GM10248 (cell line): ENCODE data around the gene EHBP1.

Experiments used
- CTCF ChIA-PET: fragments of 300-600 bp; sonication (Branson Sonifier 250); formaldehyde crosslinking; extraction: SDS; loops from one replicate; lab custom pipeline; 2021; ENCODE audit warnings: antibody characterized with exemption; lab: Yijun Ruan, JAX
- POLR2A ChIA-PET: fragments of 350-650 bp; sonication (Branson Sonifier 250); formaldehyde crosslinking; extraction: SDS; loops from one replicate; lab custom pipeline; 2020; ENCODE audit warnings: antibody characterized with exemption; lab: Yijun Ruan, JAX
- DNase-seq: peaks from one replicate; pipeline ENCODE4 v3.0.0; 2012; ENCODE audit errors: extremely low spot score
- TF ChIP-seq, protein P1 (sequence below): IDR thresholded peaks from 2 replicates; pipeline ENCODE4 v1.5.1; 2012; ENCODE audit warnings: mild to moderate bottlenecking, low read depth; ENCODE audit errors: extremely low read depth, missing control alignments, control extremely low read depth

The EHBP1 gene

DNA sequence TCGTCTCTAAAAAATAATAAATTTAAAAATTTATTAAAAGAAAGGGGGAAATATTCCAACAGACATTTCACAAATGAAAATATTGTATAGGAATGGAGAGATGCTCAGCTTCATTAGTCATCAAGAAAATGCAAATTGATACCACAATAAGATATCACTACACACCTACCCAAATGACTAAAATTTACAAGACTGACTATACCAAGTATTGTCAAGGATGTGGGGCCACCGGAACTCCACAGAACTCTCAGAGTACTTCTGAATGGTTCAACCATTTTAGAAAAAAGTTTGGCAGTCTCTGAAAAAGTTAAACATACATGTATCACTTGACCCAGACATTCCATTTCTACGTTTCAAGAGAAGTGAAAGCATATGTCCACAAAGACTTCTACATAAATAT lies 163.4 kb downstream of the EHBP1 start:
- no peak for DNase-seq
- ChIA-PET CTCF (interaction anchor here (1.3 kb wide), 1 partner anchor 90 kb away, joined by 3 read pairs; no protein-coding TSS in a partner anchor), POLR2A (no interaction called here)
- TF ChIP-seq, protein P1, sequence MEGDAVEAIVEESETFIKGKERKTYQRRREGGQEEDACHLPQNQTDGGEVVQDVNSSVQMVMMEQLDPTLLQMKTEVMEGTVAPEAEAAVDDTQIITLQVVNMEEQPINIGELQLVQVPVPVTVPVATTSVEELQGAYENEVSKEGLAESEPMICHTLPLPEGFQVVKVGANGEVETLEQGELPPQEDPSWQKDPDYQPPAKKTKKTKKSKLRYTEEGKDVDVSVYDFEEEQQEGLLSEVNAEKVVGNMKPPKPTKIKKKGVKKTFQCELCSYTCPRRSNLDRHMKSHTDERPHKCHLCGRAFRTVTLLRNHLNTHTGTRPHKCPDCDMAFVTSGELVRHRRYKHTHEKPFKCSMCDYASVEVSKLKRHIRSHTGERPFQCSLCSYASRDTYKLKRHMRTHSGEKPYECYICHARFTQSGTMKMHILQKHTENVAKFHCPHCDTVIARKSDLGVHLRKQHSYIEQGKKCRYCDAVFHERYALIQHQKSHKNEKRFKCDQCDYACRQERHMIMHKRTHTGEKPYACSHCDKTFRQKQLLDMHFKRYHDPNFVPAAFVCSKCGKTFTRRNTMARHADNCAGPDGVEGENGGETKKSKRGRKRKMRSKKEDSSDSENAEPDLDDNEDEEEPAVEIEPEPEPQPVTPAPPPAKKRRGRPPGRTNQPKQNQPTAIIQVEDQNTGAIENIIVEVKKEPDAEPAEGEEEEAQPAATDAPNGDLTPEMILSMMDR: no peak

DNA sequence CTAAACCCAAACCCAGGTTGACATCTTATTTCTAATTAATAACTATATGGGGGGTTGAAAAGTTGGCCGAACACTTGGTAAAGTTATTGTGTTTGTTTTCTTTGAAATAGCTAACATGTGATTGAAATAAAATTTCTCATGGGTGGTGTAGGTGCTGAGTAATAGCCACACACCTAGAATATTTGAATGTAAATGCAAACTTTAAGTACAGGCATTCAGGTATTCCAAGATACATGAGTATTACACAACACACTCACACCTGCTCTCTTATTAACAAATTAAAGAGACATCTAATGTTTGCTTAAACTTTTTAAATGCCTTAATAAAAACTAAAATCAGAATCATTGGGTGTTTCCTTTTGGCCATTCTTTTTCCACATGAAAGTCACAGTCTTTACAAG lies 165.5 kb downstream of the EHBP1 start:
- POLR2A ChIA-PET: no interaction called here

DNA sequence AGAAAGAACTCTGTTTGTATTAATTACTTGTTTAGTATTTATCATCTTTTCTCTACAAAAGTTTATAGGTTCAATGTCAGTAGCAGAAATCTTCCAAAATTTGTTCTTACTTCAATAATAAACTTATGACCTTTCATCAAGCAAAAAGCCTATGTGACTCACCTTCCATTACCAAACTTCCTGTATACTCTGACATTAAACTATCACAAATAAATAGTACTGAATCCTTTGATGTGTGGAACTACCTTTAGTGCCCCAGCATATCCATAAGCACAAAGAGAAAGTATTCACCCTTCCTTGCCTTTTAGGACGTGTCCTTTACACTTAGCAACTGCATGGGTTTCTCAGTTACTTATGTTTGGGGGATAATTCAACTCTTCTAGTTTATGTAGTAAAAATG lies 166.0 kb downstream of the EHBP1 start:
- ChIA-PET CTCF (no interaction called here), POLR2A (no interaction called here)
- TF ChIP-seq, protein P1: no peak
- no peak for DNase-seq

More for the DNA sequence above, 165.5 kb downstream of the EHBP1 start:
- TF ChIP-seq, protein P1: no peak
- DNase-seq: no peak
- CTCF ChIA-PET: no interaction called here

DNA sequence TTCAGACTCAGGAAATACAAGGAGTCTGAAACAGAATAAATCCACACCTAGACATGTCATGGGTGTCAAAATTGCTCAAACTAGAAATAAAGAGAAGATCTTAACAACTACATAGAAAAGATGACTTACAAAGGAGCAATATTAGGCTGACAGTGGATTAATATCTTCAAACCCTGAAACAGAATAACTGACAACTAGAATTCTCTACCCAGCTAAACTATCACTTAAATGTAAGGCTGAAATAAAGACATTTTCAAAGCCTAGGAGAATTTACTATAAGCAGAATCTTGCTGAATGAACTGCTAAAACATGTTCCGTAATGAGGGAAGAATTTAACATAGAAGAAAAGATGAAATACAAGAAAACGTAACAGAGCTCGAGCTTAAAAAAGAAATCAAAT lies 168.1 kb downstream of the EHBP1 start:
- ChIA-PET CTCF (interaction anchor here (1.5 kb wide), 1 partner anchor 13 kb away, joined by 3 read pairs; no protein-coding TSS in a partner anchor), POLR2A (no interaction called here)
- TF ChIP-seq, protein P1: no peak
- DNase-seq: no peak

DNA sequence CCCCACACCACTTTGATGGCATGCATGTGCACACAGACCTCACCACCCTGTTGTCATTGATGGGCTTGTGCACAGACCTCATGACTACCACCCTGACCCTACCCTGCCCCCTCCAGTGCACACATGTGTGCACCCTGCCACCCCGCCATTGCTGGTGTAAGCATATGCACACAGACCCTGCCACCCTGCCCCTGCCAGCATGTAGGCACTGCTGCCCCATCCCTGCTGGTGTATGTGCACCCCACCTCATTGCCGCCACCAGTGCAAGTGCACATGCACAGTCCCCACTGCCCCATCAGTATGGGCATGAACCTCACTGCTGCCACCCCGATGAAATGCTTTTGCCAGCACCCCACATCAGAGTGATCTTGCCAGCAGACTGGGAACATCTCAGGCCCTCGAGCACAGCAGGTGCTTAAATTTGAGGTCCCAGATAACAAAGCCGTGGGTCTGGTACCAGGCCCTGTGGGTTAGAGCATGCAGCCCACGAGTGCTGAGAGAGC lies 169.4 kb downstream of the EHBP1 start:
- CTCF ChIA-PET: interaction anchor here (1.5 kb wide), 1 partner anchor 11 kb away, joined by 3 read pairs; no protein-coding TSS in a partner anchor
- DNase-seq: no peak
- TF ChIP-seq, protein P1: no peak
- POLR2A ChIA-PET: no interaction called here

DNA sequence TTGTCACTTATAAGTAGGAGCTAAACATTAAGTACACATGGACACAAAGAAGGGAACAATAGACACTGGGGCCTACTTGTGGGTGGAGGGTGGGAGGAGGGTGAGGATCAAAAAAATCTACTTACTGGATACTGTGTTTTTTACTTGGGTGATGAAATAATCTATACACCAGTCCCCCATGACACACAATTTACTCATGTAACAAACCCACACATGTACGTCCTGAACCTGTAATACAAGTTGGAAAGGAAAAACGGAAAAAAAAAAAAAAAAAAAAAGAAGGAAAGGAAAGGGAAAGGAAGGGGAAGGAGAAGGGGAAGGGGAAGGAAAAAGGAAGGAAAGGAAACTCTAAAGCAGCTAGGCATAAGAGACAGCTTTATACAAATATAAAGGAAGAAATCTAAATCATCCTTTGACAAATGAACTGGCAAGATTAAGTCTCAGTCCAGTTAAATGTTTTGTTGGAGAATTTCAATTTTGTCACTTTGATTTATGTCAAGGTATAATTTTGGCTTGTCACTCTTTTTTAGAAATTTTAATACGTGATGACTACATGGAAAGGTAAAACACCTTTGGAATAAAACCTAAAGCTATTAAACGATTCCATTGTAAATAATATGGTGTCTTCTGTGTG lies 175.8 kb downstream of the EHBP1 start:
- ChIA-PET CTCF (interaction anchor here (1.0 to 1.1 kb wide), 2 partner anchors 38 to 68 kb away, joined by 3 read pairs; no protein-coding TSS in a partner anchor), POLR2A (no interaction called here)
- DNase-seq: no peak
- TF ChIP-seq, protein P1: no peak
